GM21619 (cell line): ENCODE data around the gene TIMMDC1.
"Not testable (repeated sequence)": the region's sequence is repeated elsewhere in the genome, so short reads cannot be mapped to it uniquely, and the experiment has no call there.

Experiments used
- ATAC-seq: cut with Tn5 transposase; IDR thresholded peaks from one replicate; pipeline ENCODE4 v1.9.1; 2021; ENCODE audit not compliant: unreplicated experiment

Gene TIMMDC1

DNA sequence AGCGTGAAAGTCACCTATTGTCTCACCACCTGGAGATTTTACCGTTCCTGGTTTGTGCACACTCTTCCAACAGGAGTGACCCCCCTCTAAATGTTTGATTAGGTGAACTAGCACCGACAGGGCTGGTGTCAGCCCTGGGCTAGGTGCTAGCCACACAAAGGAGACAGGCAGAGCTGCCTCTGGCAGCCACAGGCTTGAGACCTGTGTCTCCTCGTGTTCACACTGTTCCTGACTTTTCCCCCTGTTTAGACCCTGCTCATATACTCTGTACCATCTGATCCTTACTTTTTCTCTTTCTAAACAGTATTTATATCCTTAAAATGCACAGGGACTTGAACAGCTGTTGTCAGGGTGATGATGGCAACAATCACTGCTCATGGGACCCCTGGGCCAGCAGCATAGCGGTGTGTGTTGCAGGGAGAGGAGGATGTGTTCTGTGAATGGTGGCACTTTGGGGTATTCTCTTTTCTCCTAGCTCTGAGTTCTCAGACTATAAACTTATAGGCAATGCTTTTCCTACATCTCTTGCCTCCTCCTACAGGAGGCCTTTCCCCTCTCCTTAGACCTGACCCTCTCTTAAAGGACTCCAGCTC, 55.6 kb downstream of the TIMMDC1 start:
- no peak for ATAC-seq

DNA sequence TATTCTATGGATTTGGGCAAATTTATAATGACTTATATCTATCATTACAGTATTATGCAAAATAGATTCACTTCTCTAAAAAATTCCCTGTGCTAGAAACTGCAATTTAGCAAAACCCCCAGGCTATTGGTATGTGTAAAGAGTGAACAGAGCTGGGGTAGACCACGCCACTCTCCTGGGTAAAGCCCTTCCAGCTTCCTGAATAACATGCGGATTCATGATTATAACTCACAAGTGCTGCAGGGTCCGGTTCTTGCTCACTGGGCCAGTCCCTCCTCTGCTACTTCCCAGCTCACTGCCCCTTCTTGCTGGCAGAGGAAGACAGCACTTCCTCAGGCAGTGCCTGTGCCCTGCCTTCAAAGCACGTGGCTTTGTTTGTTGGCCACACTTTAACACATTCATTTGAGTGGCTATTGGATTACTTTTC, 57.0 kb downstream of the TIMMDC1 start:
- no peak for ATAC-seq

DNA sequence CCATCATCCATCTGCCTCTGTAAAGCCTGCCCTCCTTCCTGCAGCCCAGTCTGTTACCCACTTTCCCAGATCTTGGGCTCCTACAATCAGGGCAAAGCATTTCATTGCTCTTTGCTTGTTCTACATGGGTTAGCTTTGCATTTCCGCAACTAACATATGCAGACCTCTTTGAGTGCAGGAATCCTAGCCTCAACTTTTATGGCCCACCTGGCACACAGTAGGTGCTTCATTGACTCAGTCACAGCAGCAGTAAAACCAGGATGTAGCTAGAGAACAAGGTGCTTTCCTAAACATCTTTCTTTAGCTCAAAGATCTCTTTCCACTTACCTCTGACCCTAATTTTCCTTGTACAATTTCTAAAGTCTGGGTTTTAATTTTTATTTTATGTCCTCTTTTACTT, 57.6 kb downstream of the TIMMDC1 start:
- ATAC-seq, result no peak

DNA sequence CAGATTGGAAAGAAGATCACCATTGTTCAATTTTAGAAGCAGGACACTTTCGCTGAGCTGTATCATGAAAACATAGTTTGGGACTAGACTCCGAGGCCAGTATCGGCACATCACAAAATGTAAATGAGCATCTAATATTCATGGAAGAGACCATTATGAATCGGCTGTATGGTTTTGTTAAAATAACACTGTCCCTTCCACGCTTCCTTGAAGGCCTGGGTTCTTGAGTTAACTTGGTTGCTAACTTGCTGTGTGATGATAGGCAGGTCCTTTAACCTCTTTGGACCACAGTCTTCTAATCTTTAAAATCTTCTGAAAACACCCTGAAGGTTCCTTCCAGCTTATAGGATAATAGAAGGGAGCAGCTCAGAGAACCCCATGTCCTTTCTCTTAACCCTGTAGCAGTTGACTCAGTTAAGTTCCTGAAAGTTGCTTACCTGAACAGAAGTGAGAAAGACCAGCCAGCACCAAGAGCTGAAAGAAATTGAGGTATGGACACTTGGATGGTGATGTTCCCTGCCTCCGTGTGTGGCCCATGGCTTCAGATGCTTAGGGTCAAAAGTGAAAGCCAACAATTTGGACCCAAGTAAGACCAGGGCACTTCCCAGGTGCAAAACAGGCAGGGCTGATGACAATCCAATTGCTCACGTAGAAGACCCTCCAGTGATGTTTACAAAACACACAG, 59.0 kb downstream of the TIMMDC1 start:
- no peak for ATAC-seq

DNA sequence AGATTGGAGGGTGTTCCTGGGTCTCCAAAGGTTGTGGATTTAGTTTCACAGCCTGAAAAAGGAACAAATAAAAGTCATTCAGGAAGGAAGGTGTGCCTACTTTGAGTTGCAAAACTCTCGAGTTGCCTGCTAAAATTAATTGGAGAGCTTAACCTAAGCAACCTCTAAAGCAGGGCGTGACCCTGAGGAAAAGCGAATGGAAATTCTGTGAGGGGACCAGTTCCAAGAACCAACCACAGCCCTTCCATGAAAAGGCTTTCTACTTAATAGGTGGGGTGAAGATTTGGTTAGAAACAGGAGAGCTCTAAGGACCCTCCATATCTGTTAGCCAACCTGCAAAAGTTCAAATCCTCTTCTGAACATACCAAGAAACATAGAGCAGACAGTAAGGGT, 59.5 kb downstream of the TIMMDC1 start:
- no peak for ATAC-seq

DNA sequence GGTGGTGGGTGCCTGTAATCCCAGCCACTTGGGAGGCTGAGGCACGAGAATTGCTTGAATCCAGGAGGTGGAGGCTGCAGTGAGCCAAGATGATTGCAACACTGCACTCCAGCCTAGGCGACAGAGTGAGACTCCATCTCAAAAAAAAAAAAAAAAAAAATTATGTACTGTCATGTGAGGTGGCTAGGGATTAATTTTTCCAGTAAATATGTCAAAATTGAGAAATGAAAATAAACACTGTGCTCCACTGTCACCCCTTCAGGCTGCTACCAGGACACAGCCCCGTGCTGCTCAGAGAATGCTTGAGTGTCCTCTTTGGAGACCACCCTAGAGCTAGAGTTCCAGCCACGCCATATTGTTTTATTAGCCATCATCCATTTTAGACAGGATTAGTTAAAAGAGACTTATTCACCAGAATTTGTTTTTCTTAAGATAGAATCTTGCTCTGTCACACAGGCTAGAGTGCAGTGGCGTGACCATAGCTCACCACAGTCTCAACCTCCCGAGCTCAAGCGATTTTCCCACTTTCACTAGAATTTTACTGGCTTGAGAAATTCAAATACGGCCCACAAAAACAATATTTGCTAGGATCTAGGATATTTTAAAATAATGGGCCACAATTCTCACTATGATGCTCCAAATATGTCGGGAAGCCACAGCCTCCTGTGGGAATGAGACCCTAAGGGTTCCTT, 60.4 kb downstream of the TIMMDC1 start:
- no peak for ATAC-seq

DNA sequence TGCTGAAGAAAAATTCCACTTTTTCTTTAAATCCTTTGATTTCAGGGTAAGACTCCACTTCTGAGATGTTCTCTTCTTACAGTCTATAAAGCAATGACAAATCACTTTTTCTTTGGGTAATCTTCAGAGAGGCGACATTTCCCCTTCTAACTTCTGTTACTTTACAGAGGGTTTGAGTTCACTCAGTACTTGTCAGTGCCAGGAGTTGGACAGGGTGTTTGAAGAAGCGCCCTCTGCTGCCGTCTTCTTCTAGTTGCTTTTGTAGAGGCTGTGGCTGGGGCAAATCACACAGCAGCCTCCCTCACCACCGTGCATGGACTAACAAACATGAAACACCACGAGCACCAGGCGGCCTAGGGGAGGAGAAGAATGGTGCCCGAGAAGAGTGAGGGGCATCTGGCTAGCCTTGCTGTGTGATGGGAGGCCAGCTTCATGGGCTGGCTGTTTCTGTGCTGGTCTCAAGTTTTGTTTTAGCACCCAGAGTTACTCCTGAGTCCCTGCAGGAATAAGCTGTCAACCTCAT, 61.2 kb downstream of the TIMMDC1 start, which contains the start of gene CD80:
Gene CD80, minus strand, starts transcription at position 174 of the 523 bp plus-strand sequence. CDS start 1,886 bp downstream, outside the sequence.
- ATAC-seq, result peak; percentile 50

DNA sequence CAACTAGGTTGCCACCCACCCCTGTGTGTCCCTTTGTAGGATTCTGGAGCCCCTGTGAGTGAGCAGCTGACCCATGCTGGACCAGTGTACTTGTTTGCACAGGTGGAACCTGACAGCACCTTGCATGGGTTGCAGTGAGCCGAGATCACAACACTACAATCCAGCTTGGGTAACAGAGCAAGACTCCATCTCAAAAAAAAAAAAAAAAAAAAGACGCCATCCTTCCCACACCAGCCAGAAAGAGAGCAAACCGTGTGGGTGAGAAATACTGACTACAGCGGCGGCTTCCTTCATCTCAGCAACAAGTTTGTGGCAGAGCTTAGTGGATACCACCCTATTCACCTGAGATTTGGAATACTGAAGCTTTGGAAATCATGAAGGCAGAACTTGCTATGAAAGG, 61.8 kb downstream of the TIMMDC1 start:
- ATAC-seq, result no peak

DNA sequence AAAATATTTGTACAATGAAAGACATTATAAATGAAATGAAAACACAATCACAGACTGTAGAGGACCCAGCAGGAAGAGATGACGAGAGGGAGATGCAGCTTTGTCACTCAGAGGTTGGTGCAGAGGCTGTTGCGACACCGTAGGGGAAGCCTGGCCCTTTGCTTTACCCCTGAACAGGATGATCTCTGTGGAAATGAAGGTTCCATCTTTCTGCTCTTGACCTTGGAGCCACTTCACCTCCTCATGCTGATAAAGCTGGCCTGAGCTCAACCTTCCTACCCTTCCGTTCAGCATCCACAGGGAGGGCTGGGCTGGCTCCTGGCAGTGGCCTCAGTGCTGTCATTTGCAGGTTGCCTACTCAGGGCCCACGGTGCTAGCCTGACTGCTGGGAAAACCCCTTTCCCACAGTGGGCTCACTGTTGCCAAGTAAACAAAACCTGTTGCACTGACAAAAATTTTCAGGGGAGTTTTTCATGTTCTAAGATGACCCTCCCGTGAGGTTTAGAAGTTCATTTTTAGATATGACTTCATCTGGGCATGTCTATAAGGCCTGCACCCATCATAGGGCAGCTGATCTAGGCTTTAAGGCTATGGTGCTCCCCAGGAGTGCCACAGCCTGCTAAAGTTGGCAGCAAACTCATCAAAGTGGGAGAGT, 64.1 kb downstream of the TIMMDC1 start:
- ATAC-seq, result peak; percentile 72

DNA sequence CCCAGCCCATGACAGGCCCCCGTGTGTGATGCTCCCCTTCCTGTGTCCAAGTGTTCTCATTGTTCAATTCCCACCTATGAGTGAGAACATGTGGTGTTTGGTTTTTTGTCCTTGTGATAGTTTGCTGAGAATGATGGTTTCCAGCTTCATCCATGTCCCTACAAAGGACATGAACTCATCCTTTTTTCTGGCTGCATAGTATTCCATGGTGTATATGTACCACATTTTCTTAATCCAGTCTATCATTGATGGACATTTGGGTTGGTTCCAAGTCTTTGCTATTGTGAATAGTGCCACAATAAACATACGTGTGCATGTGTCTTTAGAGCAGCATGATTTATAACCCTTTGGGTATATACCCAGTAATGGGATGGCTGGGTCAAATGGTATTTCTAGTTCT, 65.0 kb downstream of the TIMMDC1 start:
- not testable (repeated sequence) for ATAC-seq

DNA sequence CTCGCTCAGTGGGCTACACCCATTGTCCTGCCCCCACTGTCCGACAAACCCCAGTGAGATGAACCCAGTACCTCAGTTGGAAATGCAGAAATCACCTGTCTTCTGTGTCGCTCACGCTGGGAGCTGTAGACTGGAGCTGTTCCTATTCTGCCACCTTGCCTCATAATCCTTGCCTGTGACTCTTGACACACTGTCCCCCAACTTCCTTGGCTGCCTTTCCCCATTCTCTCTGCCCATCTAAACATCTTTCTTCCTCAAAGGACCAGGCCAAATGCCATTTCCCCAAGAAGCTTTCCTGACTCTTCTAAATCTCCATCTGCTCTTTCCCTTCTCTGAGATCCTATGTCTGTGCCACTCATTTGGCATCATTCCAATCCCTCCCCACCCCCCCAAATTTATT, 70.8 kb downstream of the TIMMDC1 start:
- no peak for ATAC-seq

DNA sequence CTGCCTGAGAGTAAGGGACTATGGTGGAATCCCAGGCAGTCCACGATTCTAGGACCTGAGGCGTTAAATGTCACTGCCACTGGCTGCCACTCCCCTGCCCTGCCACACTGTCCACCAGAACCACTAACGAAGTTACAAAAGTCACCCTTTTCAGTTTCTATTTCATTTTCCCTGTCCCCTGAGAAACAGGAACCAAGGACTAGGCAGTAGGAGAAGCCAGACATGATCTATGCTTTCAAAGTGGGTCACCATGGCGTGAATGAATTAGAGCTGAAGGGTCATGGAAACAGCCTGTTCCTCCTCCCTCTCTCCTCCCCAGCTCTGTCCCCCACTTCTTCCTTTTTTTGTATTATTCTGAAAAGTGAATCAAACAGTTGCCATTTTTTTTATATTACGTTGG, 71.9 kb downstream of the TIMMDC1 start:
- no peak for ATAC-seq

DNA sequence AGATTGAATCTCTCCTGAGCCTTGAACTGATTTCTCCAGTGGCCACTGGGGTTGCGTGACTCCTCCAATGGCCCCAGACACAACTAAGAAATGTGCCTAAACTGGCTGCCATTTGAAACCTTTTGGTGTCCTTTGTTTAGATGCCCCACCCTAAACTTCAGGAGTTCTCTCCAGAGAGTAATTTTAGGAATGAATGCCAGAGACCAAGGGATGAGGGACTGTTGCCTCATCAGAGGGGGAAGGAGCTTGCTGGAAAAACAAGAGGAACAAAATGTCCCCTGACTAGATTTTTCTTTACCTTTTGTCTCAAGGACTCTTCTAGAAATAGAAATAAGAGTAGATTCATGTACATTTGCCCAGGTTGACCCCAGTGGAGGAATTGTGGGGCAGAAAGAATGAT, 72.9 kb downstream of the TIMMDC1 start:
- ATAC-seq, result no peak

DNA sequence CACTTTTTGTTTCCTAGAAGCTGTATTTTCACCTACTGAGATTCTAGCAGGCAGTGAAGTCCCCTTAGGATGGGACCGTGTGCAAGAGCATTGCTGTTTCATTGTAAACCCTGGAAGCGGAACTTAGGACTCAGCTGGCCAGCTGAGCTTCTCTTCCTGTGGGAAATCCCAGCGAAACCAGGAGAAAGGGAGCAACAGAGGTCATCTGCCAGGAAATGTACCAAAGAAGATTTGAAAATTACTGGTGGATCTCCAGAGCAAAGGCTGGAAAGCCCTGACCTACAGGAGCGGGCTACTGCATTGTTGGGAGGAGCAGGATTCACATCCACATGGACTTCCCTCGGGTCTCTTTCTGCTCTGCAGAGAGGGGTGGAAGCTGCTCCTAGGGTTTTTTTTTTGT, 73.3 kb downstream of the TIMMDC1 start:
- ATAC-seq, result no peak
